H1 (cell line): ENCODE data around the gene SLC8A1. TPM values are rescaled to one million over a fixed set of nuclear protein-coding genes. Genes with fewer than 3 reads are reported as not detected.

Experiments
- CTCF ChIA-PET: fragments of 300-600 bp; sonication (Branson Sonifier 250); formaldehyde crosslinking; loops from one replicate; lab custom pipeline; 2021; ENCODE audit not compliant: partially characterized antibody; lab: Charles Lee
- POLR2A ChIA-PET: fragments of 300-600 bp; sonication (Branson Sonifier 250); formaldehyde crosslinking; loops from one replicate; lab custom pipeline; 2021; ENCODE audit warnings: inconsistent platforms; ENCODE audit not compliant: partially characterized antibody; lab: Charles Lee
- DNase-seq, 2 experiments: peaks; one replicate each; pipeline versions ENCODE4 v3.0.0 to v3.0.0-alpha.2; 2010 to 2022; ENCODE audit warnings: low spot score in 2 of 2, low read depth in 1 of 2, mixed read lengths in 1 of 2
- FAIRE-seq: peaks from 2 replicates; lab custom pipeline; 2011; peaks lifted over from hg19 to GRCh38; lab: Jason Lieb, UNC
- H2AFZ ChIP-seq: 2 replicates; pipeline ENCODE4 v1.8.1; 2012; ENCODE audit warnings: low read length, inconsistent platforms
- H2AK5ac ChIP-seq: 2 replicates; pipeline ENCODE4 v1.6.1; 2013; ENCODE audit warnings: low read depth, low read length
- H2BK120ac ChIP-seq: replicated peaks from 2 replicates; pipeline ENCODE3; 2013; ENCODE audit warnings: low read depth, low read length, inconsistent platforms
- H2BK12ac ChIP-seq: 2 replicates; pipeline ENCODE4 v1.6.1; 2013; ENCODE audit warnings: low read depth, low read length
- H2BK15ac ChIP-seq: 2 replicates; pipeline ENCODE4 v1.6.1; 2013; ENCODE audit warnings: low read length
- H2BK20ac ChIP-seq: 2 replicates; pipeline ENCODE4 v1.6.1; 2013; ENCODE audit warnings: low read length
- H2BK5ac ChIP-seq: 2 replicates; pipeline ENCODE4 v1.6.1; 2013; ENCODE audit warnings: low read depth, low read length
- H3K14ac ChIP-seq: 2 replicates; pipeline ENCODE4 v1.6.1; 2013; ENCODE audit warnings: inconsistent platforms; ENCODE audit not compliant: insufficient read length
- H3K18ac ChIP-seq: 2 replicates; pipeline ENCODE4 v1.6.1; 2013; ENCODE audit warnings: low read length; ENCODE audit errors: extremely low read depth
- H3K23ac ChIP-seq: 2 replicates; pipeline ENCODE4 v1.6.1; 2013; ENCODE audit warnings: inconsistent platforms; ENCODE audit not compliant: insufficient read length
- H3K23me2 ChIP-seq: 2 replicates; pipeline ENCODE4 v1.6.1; 2013; ENCODE audit warnings: low read depth, low read length
- H3K27ac ChIP-seq: 2 replicates; pipeline ENCODE4 v1.6.1; 2011; ENCODE audit warnings: low read depth, low read length, inconsistent platforms
- H3K27me3 ChIP-seq, 4 experiments: replicated peaks in 1 of 4; 1 replicate in 1 of 4; 2 replicates in 3 of 4; pipeline versions ENCODE4 v1.6.1 to v1.8.1; 2011 to 2013; ENCODE audit warnings: low read length in 3 of 4, mild to moderate bottlenecking in 3 of 4, inconsistent platforms in 2 of 4, mixed read lengths in 2 of 4, moderate library complexity in 1 of 4; ENCODE audit not compliant: control insufficient read depth in 3 of 4, insufficient read depth in 3 of 4; ENCODE audit errors: extremely low read depth in 1 of 4
- H3K36me3 ChIP-seq, 4 experiments: 2 replicates each; pipeline versions ENCODE4 v1.6.1 to v1.8.1; 2011 to 2013; ENCODE audit warnings: mild to moderate bottlenecking in 4 of 4, low read length in 3 of 4, moderate library complexity in 2 of 4, control low read depth in 1 of 4, inconsistent platforms in 1 of 4; ENCODE audit not compliant: insufficient read depth in 4 of 4, control insufficient read depth in 2 of 4
- H3K4ac ChIP-seq: replicated peaks from 2 replicates; pipeline ENCODE3; 2013; ENCODE audit warnings: low read length, low read depth, mixed read lengths, inconsistent platforms; ENCODE audit not compliant: insufficient read length
- H3K4me1 ChIP-seq, 4 experiments: replicated peaks in 1 of 4; 1 replicate in 1 of 4; 2 replicates in 3 of 4; pipeline versions ENCODE4 v1.6.1 to v1.8.1; 2011 to 2013; ENCODE audit warnings: low read length in 3 of 4, inconsistent platforms in 2 of 4, mixed read lengths in 1 of 4; ENCODE audit not compliant: insufficient read depth in 4 of 4, control insufficient read depth in 3 of 4
- H3K4me2 ChIP-seq, 2 experiments: 2 replicates each; pipeline versions ENCODE4 v1.6.1 to v1.8.1; 2011 to 2013; ENCODE audit warnings: low read depth in 2 of 2, low read length in 2 of 2, control low read depth in 1 of 2, inconsistent platforms in 1 of 2, mild to moderate bottlenecking in 1 of 2; ENCODE audit not compliant: insufficient read depth in 1 of 2
- H3K4me3 ChIP-seq, 4 experiments: fragments of 200-600, 300-600 bp in 1 of 4; sonication (generic), shearing (Covaris generic), sonication (Bioruptor Twin) in 1 of 4; 2 replicates each; pipeline versions ENCODE4 v1.5.1 to v1.8.1; 2011 to 2016; ENCODE audit warnings: low read length in 4 of 4, low read depth in 3 of 4, control low read depth in 2 of 4, inconsistent platforms in 2 of 4, mild to moderate bottlenecking in 2 of 4, mixed read lengths in 1 of 4, moderate library complexity in 1 of 4; ENCODE audit not compliant: insufficient read depth in 2 of 4; ENCODE audit errors: extremely low read depth in 1 of 4
- H3K56ac ChIP-seq: replicated peaks from 2 replicates; pipeline ENCODE3; 2013; ENCODE audit warnings: low read depth, mild to moderate bottlenecking, mixed read lengths, low read length, inconsistent platforms; ENCODE audit not compliant: insufficient read length
- H3K79me1 ChIP-seq: 2 replicates; pipeline ENCODE4 v1.6.1; 2013; ENCODE audit warnings: low read depth, low read length, control low read depth
- H3K79me2 ChIP-seq, 2 experiments: 2 replicates each; pipeline versions ENCODE4 v1.6.1 to v1.8.1; 2012 to 2013; ENCODE audit warnings: low read length in 2 of 2, mild to moderate bottlenecking in 2 of 2, inconsistent platforms in 1 of 2; ENCODE audit not compliant: insufficient read depth in 2 of 2, control insufficient read depth in 1 of 2
- H3K9ac ChIP-seq, 4 experiments: replicated peaks in 1 of 4; 1 replicate in 1 of 4; 2 replicates in 3 of 4; pipeline versions ENCODE4 v1.6.1 to v1.8.1; 2011 to 2013; ENCODE audit warnings: low read depth in 3 of 4, low read length in 3 of 4, control low read depth in 2 of 4, mild to moderate bottlenecking in 2 of 4, moderate library complexity in 2 of 4, inconsistent platforms in 1 of 4; ENCODE audit errors: extremely low read depth in 1 of 4
- H3K9me3 ChIP-seq, 2 experiments: 2 replicates each; pipeline versions ENCODE4 v1.6.1 to v1.8.1; 2012 to 2013; ENCODE audit warnings: mild to moderate bottlenecking in 2 of 2, moderate library complexity in 2 of 2, control low read depth in 1 of 2, inconsistent platforms in 1 of 2, low read depth in 1 of 2, low read length in 1 of 2, mixed read lengths in 1 of 2; ENCODE audit not compliant: insufficient read depth in 2 of 2
- H4K20me1 ChIP-seq, 2 experiments: replicated peaks in 1 of 2; 2 replicates each; pipeline versions ENCODE3 to v1.8.1; 2011 to 2013; ENCODE audit warnings: inconsistent platforms in 2 of 2, low read length in 2 of 2, mild to moderate bottlenecking in 1 of 2; ENCODE audit not compliant: insufficient read depth in 2 of 2, control insufficient read depth in 1 of 2
- H4K5ac ChIP-seq: 2 replicates; pipeline ENCODE4 v1.6.1; 2013; ENCODE audit warnings: low read length, low read depth, mixed read lengths, inconsistent platforms; ENCODE audit not compliant: insufficient read length
- H4K8ac ChIP-seq: 2 replicates; pipeline ENCODE4 v1.8.0; 2013; ENCODE audit warnings: mild to moderate bottlenecking, moderate library complexity, low read length, inconsistent platforms; ENCODE audit not compliant: insufficient read depth; ENCODE audit errors: extremely low read depth
- H4K91ac ChIP-seq: replicated peaks from 2 replicates; pipeline ENCODE3; 2013; ENCODE audit warnings: low read length, mixed read lengths, inconsistent platforms; ENCODE audit not compliant: insufficient read length
- CEBPB ChIP-seq: IDR thresholded peaks from 2 replicates; pipeline ENCODE4 v1.6.1; 2012; ENCODE audit warnings: low read depth, low read length
- KDM4A ChIP-seq: IDR thresholded peaks from one replicate; pipeline ENCODE4 v1.7.1; 2012; ENCODE audit warnings: low read depth, mild to moderate bottlenecking, moderate library complexity, low read length, inconsistent platforms; ENCODE audit not compliant: severe bottlenecking
- NRF1 ChIP-seq: IDR thresholded peaks from 2 replicates; pipeline ENCODE4 v1.6.1; 2011; ENCODE audit warnings: mild to moderate bottlenecking, low read depth, low read length, improper control_type of control experiment
- RFX5 ChIP-seq: IDR thresholded peaks from 2 replicates; pipeline ENCODE4 v1.6.1; 2011; ENCODE audit warnings: low read depth, low read length, improper control_type of control experiment, borderline replicate concordance
- SP4 ChIP-seq: IDR thresholded peaks from 2 replicates; pipeline ENCODE4 v1.6.1; 2012; ENCODE audit warnings: low read length, inconsistent platforms
- TCF12 ChIP-seq: IDR thresholded peaks from 2 replicates; pipeline ENCODE4 v1.6.1; 2011; ENCODE audit warnings: low read depth, mild to moderate bottlenecking, low read length
- TEAD4 ChIP-seq: IDR thresholded peaks from 2 replicates; pipeline ENCODE4 v1.6.1; 2012; ENCODE audit warnings: low read depth, low read length, inconsistent platforms, mixed read lengths
- WGBS, 2 experiments: shearing (Covaris generic) in 1 of 2; methylation state at CpG; one replicate each; pipeline versions ENCODE4 v1.1.6 to v1.1.7; 2013 to 2015; ENCODE audit warnings: low lambda C conversion rate in 2 of 2, mixed read lengths in 2 of 2, inconsistent platforms in 1 of 2, low coverage in 1 of 2, missing lambda C conversion rate in 1 of 2; ENCODE audit not compliant: insufficient replicate concordance in 2 of 2, insufficient coverage in 1 of 2, insufficient read length in 1 of 2; ENCODE audit errors: extremely low coverage in 1 of 2, missing lambda C conversion rate in 1 of 2; 5-methylcytosine and 5-hydroxymethylcytosine counted together
- polyA plus RNA-seq, 7 experiments: library from polyadenylated mRNA; depleted of rRNA in 3 of 7; stranded (reverse) in 5 of 7; unstranded in 2 of 7; fragments of >200 nt in 5 of 7; fragments of 200-250 nt in 2 of 7; gene quantifications; 1 replicate in 5 of 7; 2 replicates in 1 of 7; 4 replicates in 1 of 7; pipeline versions ENCODE4 v1.2.1 to v1.2.3, GENCODE V29; 2011 to 2013; ENCODE audit warnings: missing spikeins in 2 of 7, mixed read lengths in 2 of 7
- total RNA-seq: library from RNA; stranded (reverse); fragmentation: NEBNext Ultra II Directional; extraction: Animal tissue kit (Norgen Biotek cat#: 25700); gene quantifications from 2 replicates; pipeline ENCODE4 v1.2.1, GENCODE V29; 2021

The SLC8A1 gene
- total and polyA plus RNA-seq, 2 of the 8 experiments (the other 6 are each of a cell fraction or from before 2014, with no cell fraction given) = 0.68 to 3.6 TPM

- H4K5ac ChIP-seq = no peak overlapping the region
- no peak overlapping the region for H4K91ac ChIP-seq
- FAIRE-seq (no peak), DNase-seq (no peak)
- no peaks in the 10 kb centered on the region for H3K9me3 ChIP-seq
- no peaks in the 10 kb centered on the region for H3K36me3 ChIP-seq
- H2BK5ac ChIP-seq = no peak overlapping the region
- no peak overlapping the region for H3K4me3 ChIP-seq
- no peak overlapping the region for H4K8ac ChIP-seq
- no peak overlapping the region for H2AFZ ChIP-seq
- no peak overlapping the region for H3K4me2 ChIP-seq
- H3K23ac ChIP-seq = no peak overlapping the region
- no peaks in the 10 kb centered on the region for H4K20me1 ChIP-seq
- ChIA-PET POLR2A (no interaction called here), CTCF (interaction anchor here (0.6 to 1.2 kb wide), 3 partner anchors 45 to 87 kb away, joined by 3 read pairs; no protein-coding TSS in a partner anchor)
- no peaks in the 10 kb centered on the region for H3K79me1 ChIP-seq
- no peak overlapping the region for H2BK120ac ChIP-seq
- TF ChIP-seq TEAD4 = no peak
- TF ChIP-seq NRF1 = no peak
- TF ChIP-seq CEBPB = peak; percentile 71; the same call in 1 of the 2 replicates
- TF ChIP-seq SP4 = no peak
- TF ChIP-seq KDM4A = no peak
- TF ChIP-seq TCF12 = no peak
- no peak for TF ChIP-seq RFX5
- H2BK12ac ChIP-seq = no peak overlapping the region
- H3K27ac ChIP-seq = no peak overlapping the region
- H3K14ac ChIP-seq = no peak overlapping the region
- H3K4me1 ChIP-seq = no peaks in the 10 kb centered on the region
- 86% methylated on average over 3 of the region's 3 CpGs; no CpG with 5 or more reads in 1 of the 2 experiments for WGBS, 2 experiments
- no peaks in the 10 kb centered on the region for H3K79me2 ChIP-seq
- H3K27me3 ChIP-seq = no peaks in the 10 kb centered on the region
- no peak overlapping the region for H3K9ac ChIP-seq
- H3K23me2 ChIP-seq = no peaks in the 10 kb centered on the region
- no peak overlapping the region for H2BK20ac ChIP-seq
- H2BK15ac ChIP-seq = no peak overlapping the region
- no peak overlapping the region for H3K18ac ChIP-seq
- no peak overlapping the region for H2AK5ac ChIP-seq
- H3K56ac ChIP-seq = no peak overlapping the region
- H3K4ac ChIP-seq = no peak overlapping the region
Measured at GRCh38 chr2:40364151-40364874, 87.6 kb downstream of the SLC8A1 start.
